H9 (cell line): ENCODE results near the gene CSTF1. TPM values are rescaled to one million over a fixed set of nuclear protein-coding genes. Genes with fewer than 3 reads are reported as not detected.

Source experiments
- DNase-seq: peaks from one replicate; pipeline ENCODE4 v3.0.0-alpha.2; 2017
- H2AFZ ChIP-seq: one replicate; pipeline ENCODE4 v1.6.1; 2013; ENCODE audit warnings: mild to moderate bottlenecking, low read length, control low read depth, moderate library complexity
- H2AK5ac ChIP-seq: 2 replicates; pipeline ENCODE4 v1.6.1; 2013; ENCODE audit warnings: low read length, control low read depth, mixed read lengths; ENCODE audit not compliant: insufficient read length
- H2BK120ac ChIP-seq: one replicate; pipeline ENCODE4 v1.6.1; 2013; ENCODE audit warnings: low read depth, mild to moderate bottlenecking, low read length, control low read depth, inconsistent platforms; ENCODE audit not compliant: poor library complexity, severe bottlenecking
- H2BK12ac ChIP-seq: 2 replicates; pipeline ENCODE4 v1.6.1; 2013; ENCODE audit warnings: low read length, control low read depth, mixed read lengths, low read depth; ENCODE audit not compliant: insufficient read length
- H2BK15ac ChIP-seq: 2 replicates; pipeline ENCODE4 v1.6.1; 2013; ENCODE audit warnings: low read depth, low read length, control low read depth
- H2BK20ac ChIP-seq: one replicate; pipeline ENCODE4 v1.6.1; 2013; ENCODE audit warnings: low read depth, mild to moderate bottlenecking, low read length, control low read depth, inconsistent platforms; ENCODE audit not compliant: poor library complexity, severe bottlenecking
- H2BK5ac ChIP-seq: 2 replicates; pipeline ENCODE4 v1.6.1; 2013; ENCODE audit warnings: low read length, control low read depth, mixed read lengths; ENCODE audit not compliant: insufficient read length
- H3K14ac ChIP-seq: 2 replicates; pipeline ENCODE4 v1.6.1; 2013; ENCODE audit warnings: low read length, control low read depth; ENCODE audit not compliant: insufficient read depth
- H3K18ac ChIP-seq: 2 replicates; pipeline ENCODE4 v1.6.1; 2013; ENCODE audit warnings: low read depth, mild to moderate bottlenecking, mixed read lengths, low read length, control low read depth; ENCODE audit not compliant: insufficient read length
- H3K23ac ChIP-seq: 2 replicates; pipeline ENCODE4 v1.6.1; 2013; ENCODE audit warnings: low read length, control low read depth, mixed read lengths, low read depth; ENCODE audit not compliant: insufficient read length
- H3K23me2 ChIP-seq: 2 replicates; pipeline ENCODE4 v1.6.1; 2013; ENCODE audit warnings: low read depth, mild to moderate bottlenecking, mixed read lengths, low read length, control low read depth; ENCODE audit not compliant: insufficient read length, poor library complexity, severe bottlenecking
- H3K27ac ChIP-seq: 2 replicates; pipeline ENCODE4 v1.5.1; 2013; ENCODE audit warnings: low read length, control low read depth, mixed read lengths, low read depth; ENCODE audit not compliant: insufficient read length
- H3K27me3 ChIP-seq: 2 replicates; pipeline ENCODE4 v1.6.1; 2013; ENCODE audit warnings: low read length, control low read depth, inconsistent platforms; ENCODE audit not compliant: insufficient read depth
- H3K4ac ChIP-seq: 2 replicates; pipeline ENCODE4 v1.6.1; 2013; ENCODE audit warnings: low read depth, mild to moderate bottlenecking, control low read depth, inconsistent platforms, low read length, moderate library complexity
- H3K4me1 ChIP-seq: 2 replicates; pipeline ENCODE4 v1.6.1; 2013; ENCODE audit warnings: low read length, control low read depth, inconsistent platforms; ENCODE audit not compliant: insufficient read depth
- H3K4me2 ChIP-seq: 2 replicates; pipeline ENCODE4 v1.6.1; 2013; ENCODE audit warnings: low read length, control low read depth, mixed read lengths; ENCODE audit not compliant: insufficient read length, insufficient read depth
- H3K56ac ChIP-seq: 2 replicates; pipeline ENCODE4 v1.6.1; 2013; ENCODE audit warnings: low read depth, mild to moderate bottlenecking, mixed read lengths, low read length, control low read depth; ENCODE audit not compliant: insufficient read length
- H3K79me1 ChIP-seq: 2 replicates; pipeline ENCODE4 v1.6.1; 2013; ENCODE audit warnings: low read depth, mild to moderate bottlenecking, moderate library complexity, low read length, control low read depth, inconsistent platforms; ENCODE audit not compliant: insufficient read depth, poor library complexity, severe bottlenecking
- H3K79me2 ChIP-seq: 2 replicates; pipeline ENCODE4 v1.6.1; 2013; ENCODE audit warnings: low read length, control low read depth, inconsistent platforms; ENCODE audit not compliant: insufficient read depth
- H3K9ac ChIP-seq: 2 replicates; pipeline ENCODE4 v1.6.1; 2013; ENCODE audit warnings: low read length, control low read depth, mixed read lengths; ENCODE audit not compliant: insufficient read length; ENCODE audit errors: extremely low read depth
- H3K9me3 ChIP-seq: one replicate; pipeline ENCODE4 v1.6.1; 2013; ENCODE audit warnings: low read depth, low read length, inconsistent platforms; ENCODE audit not compliant: control insufficient read depth
- H3T11ph ChIP-seq: one replicate; pipeline ENCODE4 v1.6.1; 2013; ENCODE audit warnings: mild to moderate bottlenecking, low read length, control low read depth, inconsistent platforms
- H4K20me1 ChIP-seq: one replicate; pipeline ENCODE4 v1.6.1; 2013; ENCODE audit not compliant: control insufficient read depth, insufficient read length, insufficient read depth
- H4K5ac ChIP-seq: 2 replicates; pipeline ENCODE4 v1.6.1; 2013; ENCODE audit warnings: low read depth, mild to moderate bottlenecking, mixed read lengths, low read length, control low read depth; ENCODE audit not compliant: insufficient read length
- H4K8ac ChIP-seq: replicated peaks from 2 replicates; pipeline ENCODE4 v1.6.1; 2013; ENCODE audit warnings: low read length, control low read depth, mixed read lengths, low read depth; ENCODE audit not compliant: insufficient read length
- H4K91ac ChIP-seq: 2 replicates; pipeline ENCODE4 v1.6.1; 2013; ENCODE audit warnings: low read depth, mild to moderate bottlenecking, moderate library complexity, mixed read lengths, low read length, control low read depth; ENCODE audit not compliant: insufficient read length
- H3K27ac Mint-ChIP-seq, 3 experiments: 2 replicates in 2 of 3; 3 replicates in 1 of 3; pipeline ENCODE4 v1.8.0; 2020 to 2021; ENCODE audit warnings: mixed read lengths in 3 of 3, mild to moderate bottlenecking in 1 of 3, moderate library complexity in 1 of 3
- H3K27me3 Mint-ChIP-seq: 2 replicates; pipeline ENCODE4 v1.8.0; 2021; ENCODE audit warnings: low read depth, mild to moderate bottlenecking, moderate library complexity, mixed read lengths
- H3K36me3 Mint-ChIP-seq, 3 experiments: 2 replicates in 2 of 3; 3 replicates in 1 of 3; pipeline ENCODE4 v1.8.0; 2020 to 2021; ENCODE audit warnings: low read depth in 3 of 3, mixed read lengths in 3 of 3; ENCODE audit not compliant: insufficient read depth in 1 of 3
- H3K4me1 Mint-ChIP-seq, 2 experiments: 2 replicates each; pipeline ENCODE4 v1.8.0; 2020; ENCODE audit warnings: mixed read lengths in 2 of 2
- H3K4me3 Mint-ChIP-seq, 2 experiments: 2 replicates in 1 of 2; 3 replicates in 1 of 2; pipeline ENCODE4 v1.8.0; 2020 to 2021; ENCODE audit warnings: mild to moderate bottlenecking in 2 of 2, mixed read lengths in 2 of 2, moderate library complexity in 1 of 2
- H3K9me3 Mint-ChIP-seq, 2 experiments: 2 replicates in 1 of 2; 3 replicates in 1 of 2; pipeline ENCODE4 v1.8.0; 2020; ENCODE audit warnings: mild to moderate bottlenecking in 2 of 2, mixed read lengths in 2 of 2, moderate library complexity in 1 of 2
- CTCF ChIP-seq: fragments of 200-600 bp; sonication (generic); conservative IDR thresholded peaks from 3 replicates; pipeline ENCODE4 v1.8.0; 2021; ENCODE audit warnings: antibody characterized with exemption, mild to moderate bottlenecking
- total RNA-seq: library from RNA; stranded (reverse); gene quantifications from 2 replicates; pipeline ENCODE4 v1.2.1, GENCODE V29; 2021

Gene CSTF1
- total RNA-seq, 1 experiment from 2014 or later = 72.9 TPM

GRCh38 chr20:56400001-56400640 lies 7.7 kb downstream of the CSTF1 start:
- H3K14ac ChIP-seq = no peak overlapping the region
- no peak overlapping the region for H4K91ac ChIP-seq
- peaks cover 68 to 91% (median 85%) of the 10 kb centered on the region in 3 experiments for H3K36me3 Mint-ChIP-seq

More at GRCh38 chr20:56400001-56400640, 7.7 kb downstream of the CSTF1 start:
- H3K4me1 ChIP-seq = no peaks in the 10 kb centered on the region
- peak; percentile 87 for TF ChIP-seq CTCF
- no peak overlapping the region for H2BK20ac ChIP-seq
- no peak overlapping the region for H2BK5ac ChIP-seq
- H3K9ac ChIP-seq = no peak overlapping the region
- no peak overlapping the region for H3K56ac ChIP-seq
- no peak overlapping the region for H2AK5ac ChIP-seq
- no peak overlapping the region for H3K18ac ChIP-seq
- H3K27ac Mint-ChIP-seq = no peak overlapping the region
- H2BK15ac ChIP-seq = no peak overlapping the region
- H3K23me2 ChIP-seq = no peaks in the 10 kb centered on the region
- H2BK12ac ChIP-seq = no peak overlapping the region
- H3K27me3 Mint-ChIP-seq = no peaks in the 10 kb centered on the region
- no peaks in the 10 kb centered on the region for H3K4me1 Mint-ChIP-seq
- H2AFZ ChIP-seq = no peak overlapping the region
- H3K4me2 ChIP-seq = no peak overlapping the region
- H3K4ac ChIP-seq = no peak overlapping the region
- no peak overlapping the region for H3T11ph ChIP-seq
- H3K79me2 ChIP-seq = no peaks in the 10 kb centered on the region; the same call in 1 of the 2 replicates
- no peak for DNase-seq
- H3K23ac ChIP-seq = no peak overlapping the region
- no peaks in the 10 kb centered on the region for H3K79me1 ChIP-seq
- H4K20me1 ChIP-seq = no peaks in the 10 kb centered on the region
- H3K4me3 Mint-ChIP-seq = no peak overlapping the region
- H4K8ac ChIP-seq = no peak overlapping the region
- no peaks in the 10 kb centered on the region for H3K9me3 ChIP-seq
- H3K27ac ChIP-seq = no peak overlapping the region
- no peaks in the 10 kb centered on the region for H3K27me3 ChIP-seq
- H2BK120ac ChIP-seq = no peak overlapping the region
- no peaks in the 10 kb centered on the region for H3K9me3 Mint-ChIP-seq
- H4K5ac ChIP-seq = no peak overlapping the region
